ENCODE data around the gene IDUA.

GRCh38 chr4:954211-955020 lies 32.4 kb upstream of the IDUA start:
- no peak for TF ChIP-seq EZH2 (IDR thresholded peaks at IDR 0.05; ENCODE audit: insufficient read depth, poor library complexity, severe bottlenecking)
- no peak for TF ChIP-seq EZH2phosphoT487 (IDR thresholded peaks at IDR 0.05; ENCODE audit: insufficient read depth, low read depth)
